OCI-M2 (cell line): ENCODE results near the gene DAB1.
"Not testable (repeated sequence)": the region's sequence is repeated elsewhere in the genome, so short reads cannot be mapped to it uniquely, and the experiment has no call there.

ENCODE experiments used
- DNase-seq: peaks from one replicate; lab custom pipeline; 2025; ENCODE audit not compliant: unreplicated experiment; lab: John Stamatoyannopoulos, UW

Gene DAB1

DNA sequence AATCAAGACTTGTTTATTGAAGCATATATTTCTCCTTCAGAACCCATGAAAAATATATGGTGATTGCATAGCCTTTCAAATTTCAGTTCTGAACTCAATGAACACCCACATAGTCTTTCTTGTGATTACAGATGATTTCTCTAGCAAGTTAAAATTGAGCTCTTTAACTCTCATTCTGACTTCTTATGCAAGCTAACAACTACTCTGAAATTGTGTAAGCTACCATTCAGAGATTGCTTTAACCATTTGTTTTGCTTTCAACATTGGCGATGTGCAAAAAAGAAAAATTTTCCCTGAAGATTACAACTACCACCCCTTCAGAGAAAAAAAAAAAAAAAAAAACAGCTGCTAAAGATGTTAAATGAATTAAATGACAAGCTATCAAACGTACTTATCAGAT lies 193.9 kb downstream of the DAB1 start:
- DNase-seq = no peak

DNA sequence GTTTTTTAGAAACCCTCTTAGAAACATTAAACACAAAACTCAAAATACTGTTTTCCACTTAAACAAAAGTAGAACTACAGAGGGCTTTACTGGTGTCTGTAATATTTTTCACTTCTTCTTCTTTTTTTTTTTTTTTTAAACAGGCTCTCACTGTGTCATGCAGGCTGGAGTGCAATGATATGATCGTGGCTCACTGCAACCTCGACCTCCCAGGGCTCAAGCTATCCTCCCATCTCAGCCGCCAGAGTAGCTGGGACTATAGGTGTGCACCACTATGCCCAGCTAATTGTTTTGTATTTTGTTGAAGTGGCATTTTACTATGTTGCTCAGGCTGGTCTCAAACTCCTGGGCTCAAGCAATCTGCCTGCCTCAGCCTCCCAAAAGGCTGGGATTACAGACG lies 194.8 kb downstream of the DAB1 start:
- no peak for DNase-seq

DNA sequence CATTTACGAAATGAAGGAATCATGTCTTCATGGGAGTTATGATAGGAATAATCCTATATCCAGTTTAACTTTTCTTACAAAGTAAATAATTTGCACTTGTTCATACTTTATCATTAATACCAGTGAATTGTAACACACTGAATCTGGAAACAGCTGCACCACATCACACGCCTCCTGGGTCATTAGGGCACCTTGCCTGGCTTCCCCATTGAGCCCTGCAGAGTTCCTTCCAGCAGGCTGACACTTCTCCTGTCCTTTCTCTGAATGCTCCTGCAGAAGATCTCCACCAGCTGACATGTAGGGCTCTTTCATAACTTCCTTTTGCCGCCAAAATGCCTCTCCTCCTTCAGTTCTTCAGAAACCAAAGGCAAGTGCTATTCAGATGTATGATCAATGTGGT lies 201.1 kb downstream of the DAB1 start:
- DNase-seq = no peak

DNA sequence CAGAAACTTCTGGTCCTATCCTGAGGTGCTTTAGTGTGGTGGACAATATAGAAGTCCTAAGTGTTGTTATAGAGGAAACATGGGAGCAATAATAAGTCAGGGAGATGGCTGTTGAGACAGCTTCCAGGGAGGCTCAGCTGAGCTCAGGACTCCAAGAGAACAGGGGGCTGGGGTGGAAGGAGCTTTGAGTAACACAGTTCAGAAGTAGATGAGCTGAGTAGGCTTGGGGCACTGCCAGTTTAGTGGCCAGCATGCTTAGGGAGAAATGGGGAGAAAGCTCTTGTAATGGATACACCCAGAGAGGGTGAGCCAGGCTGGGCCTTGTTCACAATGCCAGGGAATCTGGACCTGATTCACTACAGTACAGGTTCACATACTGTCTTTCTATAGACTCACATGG lies 201.6 kb downstream of the DAB1 start:
- no peak for DNase-seq

DNA sequence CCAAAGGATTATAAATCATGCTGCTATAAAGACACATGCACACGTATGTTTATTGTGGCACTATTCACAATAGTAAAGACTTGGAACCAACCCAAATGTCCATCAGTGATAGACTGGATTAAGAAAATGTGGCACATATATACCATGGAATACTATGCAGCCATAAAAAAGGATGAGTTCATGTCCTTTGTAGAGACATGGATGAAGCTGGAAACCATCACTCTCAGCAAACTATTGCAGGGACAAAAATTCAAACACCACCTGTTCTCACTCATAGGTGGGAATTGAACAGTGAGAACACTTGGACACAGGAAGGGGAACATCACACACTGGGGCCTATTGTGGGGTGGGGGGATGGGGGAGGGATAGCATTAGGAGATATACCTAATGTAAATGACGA lies 203.0 kb downstream of the DAB1 start:
- not testable (repeated sequence) for DNase-seq

DNA sequence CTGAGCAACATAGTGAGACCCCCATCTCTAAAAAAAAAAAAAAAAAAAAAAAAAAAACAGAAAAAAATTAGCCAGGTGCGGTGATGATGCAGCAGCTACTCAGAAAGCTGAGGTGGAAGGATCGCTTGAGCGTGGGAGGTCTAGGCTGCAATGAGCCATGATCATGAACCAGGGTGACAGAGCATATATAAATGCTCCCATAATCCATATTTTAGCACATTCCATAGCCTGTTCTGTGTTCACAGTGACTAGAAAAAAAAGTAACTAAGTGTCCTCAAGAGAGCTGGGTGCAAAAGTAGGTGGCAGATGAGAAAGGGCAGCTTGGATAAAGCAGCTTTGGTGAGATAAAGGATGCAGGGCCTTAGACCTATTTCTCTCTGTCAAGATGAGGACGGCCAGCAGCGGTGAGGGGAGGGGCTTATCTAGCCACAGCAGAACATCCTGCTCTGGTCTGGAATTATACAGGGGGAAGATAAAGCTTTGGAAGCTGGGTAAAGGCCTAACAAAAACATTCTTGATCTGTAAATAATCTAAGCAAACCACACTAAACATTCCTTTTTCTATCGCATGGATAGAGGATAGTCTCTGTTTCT lies 205.3 kb downstream of the DAB1 start:
- DNase-seq = no peak

DNA sequence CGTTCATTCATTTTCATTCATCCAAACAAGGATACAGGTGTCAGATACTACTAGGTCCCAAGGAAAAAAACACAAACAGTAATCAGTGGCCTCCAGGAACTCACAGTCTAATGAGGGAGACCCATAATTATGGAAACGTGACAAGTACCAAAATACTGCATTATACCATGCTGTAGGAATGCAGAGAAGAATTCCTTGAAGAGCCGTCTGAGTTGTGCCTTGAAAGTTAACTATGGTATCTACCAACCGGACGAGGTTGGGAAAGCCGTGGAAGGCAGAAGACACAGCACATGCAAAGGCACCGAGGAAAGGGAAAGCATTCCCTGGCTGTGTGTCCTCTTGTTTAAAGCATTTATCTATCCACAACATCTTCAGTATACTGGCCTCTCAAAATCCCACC lies 206.0 kb downstream of the DAB1 start:
- no peak for DNase-seq

DNA sequence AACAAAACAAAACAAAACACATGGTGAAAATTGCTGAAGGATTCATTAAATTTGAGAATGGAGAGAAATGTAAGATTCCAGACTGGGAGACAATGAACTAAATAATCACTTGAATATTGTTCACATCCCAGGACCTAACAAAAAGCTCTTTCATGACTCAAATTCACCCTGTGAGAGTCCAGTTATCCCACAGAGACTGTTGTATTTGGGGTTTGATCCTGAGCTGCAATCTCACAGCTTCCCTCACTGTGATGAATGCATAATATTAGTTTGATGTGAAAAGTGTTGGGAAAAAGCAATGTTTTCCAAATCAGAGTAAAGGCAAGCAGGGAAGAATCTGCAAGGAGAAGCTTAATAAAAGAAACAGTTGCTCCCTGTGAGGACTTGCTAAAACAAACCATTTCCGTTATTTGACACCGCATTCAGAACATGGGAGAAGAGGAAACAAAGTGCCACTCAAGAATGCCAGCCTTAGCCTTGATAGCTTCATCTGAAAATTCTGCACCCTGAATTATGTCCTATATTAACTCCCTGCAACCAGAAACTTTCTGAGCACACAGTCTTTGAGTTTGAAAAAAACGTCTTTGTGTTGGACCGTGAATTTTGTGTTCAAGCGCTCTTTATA lies 208.8 kb downstream of the DAB1 start:
- no peak for DNase-seq

DNA sequence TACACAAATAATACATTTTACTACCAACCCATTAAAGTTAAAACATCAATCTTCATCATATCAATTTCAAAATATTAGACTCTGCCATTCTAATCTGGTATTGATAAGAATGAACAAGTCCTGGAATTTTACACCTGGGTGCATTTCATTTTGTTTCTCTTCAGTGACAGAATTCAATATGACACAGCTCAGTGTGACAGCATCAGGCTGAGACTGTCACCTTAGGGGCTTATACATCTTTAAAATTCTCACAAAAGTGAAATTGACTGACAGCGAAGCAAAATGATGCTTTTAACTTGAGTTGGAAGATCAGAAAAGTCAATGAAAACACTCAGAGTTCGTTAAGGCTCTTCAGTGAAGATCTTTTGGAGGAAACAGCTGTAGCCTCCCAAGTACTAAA lies 213.0 kb downstream of the DAB1 start:
- no peak for DNase-seq

DNA sequence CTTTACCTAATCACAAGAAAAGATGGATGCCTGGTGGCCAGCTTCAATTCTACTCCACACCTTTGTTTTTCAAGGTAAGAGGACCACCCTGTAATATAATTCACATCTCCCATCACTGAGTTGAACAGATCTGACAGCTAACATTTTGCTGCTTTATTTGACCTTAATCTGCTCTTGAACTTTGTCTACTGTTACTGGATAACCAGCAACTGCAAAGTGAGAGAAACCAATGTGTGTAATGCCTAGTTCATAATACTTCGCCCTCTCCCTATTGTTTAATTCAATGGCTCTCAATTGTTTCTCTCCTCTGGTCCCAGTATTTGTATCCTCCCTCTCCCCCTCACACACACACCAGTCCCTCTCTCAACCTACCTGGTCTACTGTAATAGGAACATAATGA lies 214.4 kb downstream of the DAB1 start:
- no peak for DNase-seq

DNA sequence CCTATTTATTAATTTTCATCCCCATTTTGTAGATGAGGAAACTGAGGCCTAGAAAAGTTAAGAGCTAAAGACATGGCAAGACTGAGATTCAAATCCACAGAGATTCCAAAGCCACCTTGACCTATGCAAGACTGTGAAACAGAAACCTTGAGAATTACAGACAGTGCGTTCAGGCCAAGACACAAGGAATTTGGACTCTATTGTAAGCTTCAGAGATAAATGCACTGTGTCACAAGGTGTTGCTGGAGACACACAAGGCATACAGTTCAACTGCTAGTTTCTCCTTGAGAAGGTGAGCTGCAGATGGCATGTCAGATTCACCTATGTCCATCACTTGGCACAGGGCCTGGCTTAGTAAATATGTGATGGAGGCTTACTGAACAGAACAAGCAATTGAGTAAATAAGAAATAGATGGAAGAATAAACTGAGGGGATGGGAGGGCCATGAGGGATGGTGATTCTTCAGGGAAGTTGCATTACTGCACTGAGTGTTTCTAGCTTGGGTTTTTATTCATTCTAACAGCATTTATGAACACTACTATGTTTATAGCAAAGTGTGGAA lies 215.0 kb downstream of the DAB1 start:
- DNase-seq = no peak

DNA sequence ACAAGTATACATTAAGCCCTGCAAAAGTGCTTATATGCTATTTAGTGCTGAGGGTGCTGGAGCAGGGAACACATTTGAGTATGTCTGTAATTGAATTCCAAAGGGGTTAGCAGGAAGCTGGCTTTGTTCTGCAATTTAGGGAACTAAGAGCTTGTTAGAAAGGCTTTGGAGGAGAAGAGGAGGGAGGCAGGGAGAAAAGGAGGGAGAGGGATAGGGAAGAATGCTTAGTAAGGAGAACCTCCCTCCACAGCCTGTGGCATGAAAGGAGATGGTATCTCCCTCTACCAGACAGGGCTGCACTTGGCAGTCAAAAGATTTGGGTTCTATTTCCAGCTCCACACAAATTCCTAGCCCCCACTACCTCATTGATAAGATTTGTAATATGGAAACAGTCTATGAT lies 217.8 kb downstream of the DAB1 start:
- DNase-seq = no peak

DNA sequence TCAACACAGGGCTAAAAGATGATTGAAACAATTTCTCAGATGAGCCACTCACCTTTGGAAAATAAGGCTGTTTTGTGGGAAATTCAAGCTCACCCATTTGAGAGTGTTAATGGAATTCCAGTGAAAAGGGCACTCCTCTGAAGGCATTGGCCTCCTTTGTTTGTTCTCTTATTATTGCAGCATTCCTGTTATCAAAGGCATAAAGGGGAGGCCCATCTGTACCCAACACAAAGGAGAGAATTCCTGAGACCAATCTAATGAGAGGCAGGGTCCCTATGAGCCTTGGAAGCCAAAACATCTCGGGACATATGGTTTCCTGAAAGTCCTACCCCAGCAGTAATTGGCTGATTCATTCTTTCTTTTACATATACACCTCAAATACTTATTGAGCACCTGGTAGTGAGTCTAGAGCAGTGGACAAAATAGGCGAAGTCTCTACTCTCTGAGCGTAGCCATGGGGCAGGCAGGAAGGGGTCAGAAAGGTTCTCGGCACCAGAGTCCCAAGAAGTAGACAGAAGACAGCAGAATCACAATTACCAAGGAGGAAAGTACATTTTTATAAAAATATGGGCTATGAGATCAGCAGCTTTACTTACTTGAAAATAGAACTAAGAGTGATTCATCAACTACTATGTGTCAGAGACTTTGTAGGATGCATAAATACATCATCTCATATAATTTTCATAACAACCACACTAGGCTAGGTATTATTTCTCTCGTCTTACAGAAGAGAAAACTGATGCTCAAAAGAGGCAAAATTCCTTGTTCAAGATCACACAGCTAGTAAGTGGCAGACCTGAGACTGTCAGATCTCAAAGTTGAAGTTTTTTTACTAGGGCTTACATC lies 218.7 kb downstream of the DAB1 start:
- DNase-seq = no peak

DNA sequence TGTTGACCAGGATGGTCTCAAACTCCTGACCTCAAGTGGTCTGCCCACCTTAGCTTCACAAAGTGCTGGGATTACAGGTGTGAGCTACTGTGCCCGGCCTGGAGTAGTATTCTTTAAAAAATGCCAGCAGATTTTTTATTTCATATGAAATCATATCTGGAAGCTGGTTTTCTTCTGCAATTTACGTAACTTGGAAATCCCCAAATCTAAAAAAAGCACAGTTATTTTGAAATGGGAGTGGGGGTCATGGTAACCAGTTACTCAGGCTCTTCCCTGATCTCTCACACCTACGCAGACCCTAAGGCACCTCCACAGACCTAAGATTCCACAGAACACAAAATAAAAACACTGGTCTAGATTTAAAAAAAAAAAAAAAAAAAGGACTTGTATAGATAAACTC lies 219.8 kb downstream of the DAB1 start:
- no peak for DNase-seq

DNA sequence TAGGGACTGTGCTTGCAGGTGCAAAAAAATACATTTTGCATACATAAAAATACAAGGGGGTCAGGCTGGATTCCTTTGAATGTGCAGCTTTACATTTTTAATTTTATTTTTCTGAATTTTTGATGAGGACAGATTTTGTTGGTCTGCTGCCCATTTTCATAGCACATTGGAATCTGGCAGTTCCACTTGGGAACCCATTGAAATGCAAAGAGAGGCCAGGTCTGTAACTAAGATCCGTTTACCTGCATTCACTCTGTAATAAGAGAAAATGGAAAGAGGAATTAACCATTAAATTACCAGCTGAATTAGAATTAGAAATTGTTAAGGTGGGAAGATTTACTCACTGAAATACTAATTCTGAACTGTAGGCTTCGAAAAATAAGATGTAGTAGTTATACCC lies 221.6 kb downstream of the DAB1 start:
- DNase-seq = no peak

DNA sequence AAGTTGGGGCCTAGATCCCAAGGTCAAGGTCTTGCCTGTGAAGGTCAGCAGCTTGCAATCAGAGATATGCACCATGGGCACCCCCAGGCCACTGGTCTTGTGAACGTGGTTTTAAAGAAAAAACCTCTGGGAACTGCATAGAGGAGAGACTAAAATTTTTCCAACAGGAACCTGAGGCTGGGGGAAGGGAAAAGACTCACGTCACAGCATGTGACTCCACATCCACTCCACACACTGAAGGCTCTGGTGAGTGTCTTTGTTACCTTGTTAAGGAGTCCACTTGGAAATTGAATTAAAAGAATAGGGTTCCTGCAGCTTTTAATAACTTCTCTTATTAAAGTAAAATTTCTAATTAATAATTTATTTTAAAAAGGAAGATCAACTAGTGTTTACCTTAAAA lies 224.9 kb downstream of the DAB1 start:
- DNase-seq = no peak

DNA sequence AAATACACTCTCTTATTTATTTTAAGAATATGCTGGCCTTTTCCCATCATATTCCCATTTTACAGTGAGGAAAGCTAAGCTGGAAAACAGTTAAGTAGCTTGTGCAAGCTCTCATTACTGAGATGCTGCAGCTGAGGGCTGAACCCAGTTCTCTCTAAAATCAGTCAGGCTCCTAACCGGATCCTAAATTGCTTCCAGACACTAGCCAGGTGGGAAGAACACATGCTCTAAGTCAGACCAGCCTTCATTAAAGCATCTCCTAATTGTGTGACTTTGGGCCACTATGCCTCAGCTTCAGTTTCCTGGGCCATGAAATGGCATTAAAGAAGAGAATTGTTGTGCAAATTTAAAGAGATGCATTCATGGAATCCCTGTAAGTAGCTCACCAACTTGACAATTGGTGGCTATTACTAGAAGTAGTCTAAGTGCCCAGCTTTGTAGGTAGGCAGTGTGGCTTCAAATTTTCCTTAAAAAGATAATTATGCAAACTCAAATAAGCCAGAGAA lies 228.4 kb downstream of the DAB1 start:
- no peak for DNase-seq

DNA sequence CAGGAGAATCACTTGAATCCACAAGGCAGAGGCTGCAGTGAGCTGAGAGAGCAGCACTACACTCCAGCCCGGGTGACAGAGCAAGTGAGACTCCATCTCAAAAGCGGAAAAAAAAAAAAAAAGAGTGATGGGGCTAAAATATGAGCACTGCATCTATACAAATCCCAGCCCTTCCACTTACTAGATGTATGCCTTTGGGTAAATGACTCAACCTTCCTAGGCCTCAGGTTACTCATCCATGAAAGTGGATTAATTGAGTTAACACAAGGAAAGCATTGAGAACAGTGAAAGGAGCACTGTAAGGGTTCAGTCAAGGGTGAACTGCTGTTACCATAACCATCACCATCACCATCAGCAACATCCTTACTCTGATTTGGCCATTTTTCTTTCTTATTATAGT lies 231.6 kb downstream of the DAB1 start:
- DNase-seq = no peak

DNA sequence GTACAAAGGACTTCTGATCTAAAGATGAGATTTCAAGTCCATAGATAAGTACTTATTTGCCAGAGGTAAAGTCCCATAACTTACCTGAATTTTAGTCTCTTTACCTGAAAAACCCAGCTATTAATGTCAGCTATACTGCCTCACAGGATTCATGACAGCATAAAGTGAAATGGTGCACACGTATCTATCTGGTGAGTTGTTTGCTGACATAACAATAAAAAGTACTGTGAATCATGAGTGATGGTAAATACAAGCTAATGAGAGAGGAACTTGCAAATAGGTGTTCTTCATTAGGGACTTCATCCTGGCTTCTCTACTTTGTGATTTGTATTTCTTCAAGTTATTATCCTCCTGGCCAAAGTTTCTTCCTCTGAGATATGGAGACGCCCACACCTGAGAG lies 233.0 kb downstream of the DAB1 start:
- DNase-seq = no peak

DNA sequence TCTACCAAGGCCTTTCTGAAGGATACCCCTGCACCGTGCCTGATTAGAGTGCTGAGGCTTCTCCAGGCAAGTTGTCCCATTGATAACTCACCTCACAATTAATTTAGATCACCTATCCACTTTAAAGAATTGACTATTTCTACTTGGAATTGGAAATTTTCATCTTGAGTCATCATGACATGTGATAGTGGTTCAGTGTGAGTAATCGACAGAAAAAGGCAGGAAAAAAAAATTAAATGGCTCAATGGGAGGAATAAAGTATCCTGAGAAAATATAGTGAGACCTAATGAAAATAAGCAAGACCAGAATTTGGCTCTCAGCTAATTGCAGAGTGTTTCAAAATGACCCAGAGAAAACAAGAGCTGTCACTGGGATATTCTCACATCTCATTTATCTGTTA lies 235.7 kb downstream of the DAB1 start:
- no peak for DNase-seq

DNA sequence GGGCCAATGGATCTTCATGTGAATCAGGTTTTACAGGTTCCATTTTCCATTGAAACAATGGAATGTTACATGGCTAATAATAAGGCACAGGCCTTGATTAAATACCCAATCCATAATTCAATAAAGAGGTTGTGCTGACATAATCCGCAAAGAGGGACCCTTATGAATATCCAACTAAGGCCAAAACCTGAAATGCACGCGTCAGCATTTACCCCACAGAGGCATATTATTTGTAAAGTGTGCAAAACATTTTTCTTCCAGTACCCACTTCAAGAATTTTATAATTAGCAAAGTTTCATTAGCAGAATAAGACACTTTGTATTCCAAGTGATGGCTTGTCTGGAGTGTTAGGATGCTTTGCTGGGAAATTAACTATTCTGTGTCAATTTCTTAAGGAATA lies 237.4 kb downstream of the DAB1 start:
- no peak for DNase-seq

DNA sequence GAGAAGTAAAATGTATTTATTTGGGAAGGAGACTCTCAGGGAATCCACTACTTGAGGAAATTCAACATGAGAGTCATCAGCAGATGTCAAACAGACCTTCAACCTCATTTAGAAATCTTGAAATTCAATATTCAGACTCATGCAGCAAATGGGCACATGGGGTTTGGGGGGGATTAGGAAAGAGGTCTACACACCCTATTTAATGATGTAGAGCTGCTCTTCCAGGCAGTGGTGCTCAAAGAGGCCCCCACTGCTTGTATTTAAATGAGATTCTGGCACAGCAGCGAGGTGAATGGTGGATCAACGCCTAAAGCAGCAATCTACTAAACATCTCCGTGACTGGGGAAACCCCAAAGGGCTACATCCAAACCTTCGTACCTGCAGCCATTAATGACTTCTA lies 244.9 kb downstream of the DAB1 start:
- DNase-seq = no peak
